Caco-2 (cell line): Measurements from ENCODE around the gene CFAP43. TPM values are rescaled to one million over a fixed set of nuclear protein-coding genes. Genes with fewer than 3 reads are reported as not detected.

Source experiments
- BruUV-seq: library from RNA; stranded (reverse); fragments of 400-500 nt; replicated peaks from 2 replicates; lab custom pipeline; 2021; lab: Mats Ljungman, UMichigan
- CTCF ChIA-PET: fragments of 300-600 bp; sonication (Branson Sonifier 250); formaldehyde crosslinking; loops from one replicate; lab custom pipeline; 2022; ENCODE audit warnings: antibody characterized with exemption; lab: Charles Lee
- POLR2A ChIA-PET: fragments of 300-600 bp; sonication (Branson Sonifier 250); formaldehyde crosslinking; loops from one replicate; lab custom pipeline; 2022; ENCODE audit warnings: antibody characterized with exemption; lab: Charles Lee
- DNase-seq, 2 experiments: peaks; one replicate each; pipeline versions ENCODE4 v3.0.0 to v3.0.0-alpha.2; 2020 to 2022
- H3K27me3 ChIP-seq: replicated peaks from 2 replicates; pipeline ENCODE4 v1.6.0; 2011; ENCODE audit warnings: low read length; ENCODE audit not compliant: control insufficient read depth, insufficient read depth
- H3K36me3 ChIP-seq: 2 replicates; pipeline ENCODE4 v1.5.1; 2011; ENCODE audit warnings: low read length; ENCODE audit not compliant: control insufficient read depth, insufficient read depth
- H3K4me1 ChIP-seq: fragments of 250-450 bp; sonication (Bioruptor Pico); 2 replicates; pipeline ENCODE4 v1.5.1; 2020; ENCODE audit warnings: mild to moderate bottlenecking
- H3K4me3 ChIP-seq: 2 replicates; pipeline ENCODE4 v1.5.1; 2011; ENCODE audit warnings: low read depth, mild to moderate bottlenecking, control low read depth, low read length
- H3K9me3 ChIP-seq: fragments of 250-450 bp; sonication (Bioruptor Pico); 2 replicates; pipeline ENCODE4 v1.5.1; 2020; ENCODE audit warnings: mild to moderate bottlenecking, moderate library complexity
- H3K27ac Mint-ChIP-seq: one replicate; pipeline ENCODE4 v1.8.0; 2022; ENCODE audit warnings: mixed read lengths; ENCODE audit not compliant: unreplicated experiment
- H3K27me3 Mint-ChIP-seq: one replicate; pipeline ENCODE4 v1.8.0; 2022; ENCODE audit warnings: mixed read lengths; ENCODE audit not compliant: insufficient read depth, unreplicated experiment
- H3K36me3 Mint-ChIP-seq: one replicate; pipeline ENCODE4 v1.8.0; 2022; ENCODE audit warnings: mild to moderate bottlenecking, mixed read lengths; ENCODE audit not compliant: insufficient read depth, unreplicated experiment
- H3K4me1 Mint-ChIP-seq: one replicate; pipeline ENCODE4 v1.8.0; 2022; ENCODE audit warnings: low read depth, mixed read lengths; ENCODE audit not compliant: unreplicated experiment
- H3K4me3 Mint-ChIP-seq: one replicate; pipeline ENCODE4 v1.8.0; 2022; ENCODE audit warnings: mild to moderate bottlenecking, moderate library complexity, mixed read lengths; ENCODE audit not compliant: unreplicated experiment
- H3K9me3 Mint-ChIP-seq: one replicate; pipeline ENCODE4 v1.8.0; 2022; ENCODE audit warnings: mixed read lengths; ENCODE audit not compliant: unreplicated experiment
- intact Hi-C: fragments of 100-400 bp; cut with micrococcal nuclease; formaldehyde crosslinking; loops from one replicate; pipeline ENCODE4 v1.10.0; 2022; ENCODE audit not compliant: unreplicated experiment
- total RNA-seq: library from RNA; stranded (reverse); gene quantifications from 2 replicates; pipeline ENCODE4 v1.2.3, GENCODE V29; 2022
- TF ChIP-seq, protein P1 (sequence below), 2 experiments: fragments of 200-600 bp in 1 of 2; IDR thresholded peaks; 1 replicate in 1 of 2; 2 replicates in 1 of 2; pipeline versions ENCODE4 v1.5.1 to v1.8.0; 2011 to 2022; ENCODE audit warnings: antibody characterized with exemption in 1 of 2, control low read depth in 1 of 2, inconsistent platforms in 1 of 2, low read depth in 1 of 2, low read length in 1 of 2, mild to moderate bottlenecking in 1 of 2, moderate library complexity in 1 of 2; ENCODE audit not compliant: insufficient read depth in 1 of 2, severe bottlenecking in 1 of 2, unreplicated experiment in 1 of 2

Gene CFAP43
- total RNA-seq, 1 experiment from 2014 or later = 0.52 TPM

DNA sequence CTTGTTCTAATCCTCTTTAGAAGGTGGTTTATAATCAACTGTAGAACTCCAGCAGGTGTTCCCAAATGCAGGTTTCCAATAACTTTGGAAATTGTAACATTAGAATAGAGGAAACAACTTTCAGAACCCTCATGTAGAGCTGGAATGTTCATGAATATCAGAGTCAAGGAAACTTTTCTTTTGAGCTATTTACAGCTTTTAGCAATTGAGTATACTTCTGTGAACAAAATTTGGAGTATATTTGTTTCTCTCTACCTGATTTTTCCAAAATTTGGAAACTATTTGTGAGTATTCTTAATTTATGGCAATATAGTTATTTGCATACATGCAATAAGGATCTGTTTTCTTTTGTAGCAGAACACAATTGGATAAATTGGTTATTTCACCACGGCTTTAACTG is 2.8 kb upstream of the CFAP43 start:
- no peak for DNase-seq
- Histone ChIP-seq H3K4me3 (no peak overlapping the region), H3K9me3 (no peaks in the 10 kb centered on the region), H3K36me3 (no peaks in the 10 kb centered on the region), H3K27me3 (no peaks in the 10 kb centered on the region), H3K4me1 (peaks cover 36% of the 10 kb centered on the region)
- Mint-ChIP-seq H3K27me3 (no peaks in the 10 kb centered on the region), H3K4me1 (peaks cover 29% of the 10 kb centered on the region), H3K9me3 (no peaks in the 10 kb centered on the region), H3K27ac (no peak overlapping the region), H3K4me3 (no peak overlapping the region), H3K36me3 (peaks cover 11% of the 10 kb centered on the region)
- ChIA-PET CTCF (no interaction called here), POLR2A (no interaction called here)
- no TSS peak for BruUV-seq
- TF ChIP-seq, protein P1, sequence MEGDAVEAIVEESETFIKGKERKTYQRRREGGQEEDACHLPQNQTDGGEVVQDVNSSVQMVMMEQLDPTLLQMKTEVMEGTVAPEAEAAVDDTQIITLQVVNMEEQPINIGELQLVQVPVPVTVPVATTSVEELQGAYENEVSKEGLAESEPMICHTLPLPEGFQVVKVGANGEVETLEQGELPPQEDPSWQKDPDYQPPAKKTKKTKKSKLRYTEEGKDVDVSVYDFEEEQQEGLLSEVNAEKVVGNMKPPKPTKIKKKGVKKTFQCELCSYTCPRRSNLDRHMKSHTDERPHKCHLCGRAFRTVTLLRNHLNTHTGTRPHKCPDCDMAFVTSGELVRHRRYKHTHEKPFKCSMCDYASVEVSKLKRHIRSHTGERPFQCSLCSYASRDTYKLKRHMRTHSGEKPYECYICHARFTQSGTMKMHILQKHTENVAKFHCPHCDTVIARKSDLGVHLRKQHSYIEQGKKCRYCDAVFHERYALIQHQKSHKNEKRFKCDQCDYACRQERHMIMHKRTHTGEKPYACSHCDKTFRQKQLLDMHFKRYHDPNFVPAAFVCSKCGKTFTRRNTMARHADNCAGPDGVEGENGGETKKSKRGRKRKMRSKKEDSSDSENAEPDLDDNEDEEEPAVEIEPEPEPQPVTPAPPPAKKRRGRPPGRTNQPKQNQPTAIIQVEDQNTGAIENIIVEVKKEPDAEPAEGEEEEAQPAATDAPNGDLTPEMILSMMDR (IDR thresholded peaks at IDR 0.05; ENCODE audit: insufficient read depth in 1 of 2, low read depth in 1 of 2, low read length in 1 of 2, severe bottlenecking in 1 of 2, unreplicated experiment in 1 of 2) = no peak
- intact Hi-C loops = no loop called here

DNA sequence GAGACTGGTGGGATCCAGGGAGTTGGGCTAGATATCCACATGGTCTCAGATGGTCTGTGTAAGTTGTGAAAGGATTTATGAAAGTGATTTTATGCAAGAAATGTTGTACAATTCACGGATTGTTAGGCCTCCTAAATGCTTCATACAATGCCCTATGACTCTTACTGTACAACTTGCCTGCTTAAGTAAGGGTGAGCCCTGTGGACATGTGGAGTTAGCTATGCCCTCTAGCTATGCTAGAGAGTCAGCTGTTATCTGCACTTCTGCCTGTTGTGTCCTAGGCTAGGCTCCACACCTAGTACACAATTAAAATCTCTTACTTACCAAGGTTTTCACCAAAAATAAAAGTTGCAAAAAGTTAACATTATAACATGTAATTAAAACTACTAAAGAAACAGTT is 1.7 kb upstream of the CFAP43 start:
- CTCF ChIA-PET = no interaction called here
- Mint-ChIP-seq H3K27ac (no peak overlapping the region), H3K36me3 (peaks cover 11% of the 10 kb centered on the region), H3K27me3 (no peaks in the 10 kb centered on the region), H3K4me3 (peak overlapping the region; percentile 88), H3K4me1 (peaks cover 29% of the 10 kb centered on the region), H3K9me3 (no peaks in the 10 kb centered on the region)
- intact Hi-C loops = no loop called here
- H3K36me3 ChIP-seq = no peaks in the 10 kb centered on the region
- H3K4me3 ChIP-seq = no peak overlapping the region
- no peak for DNase-seq
- H3K9me3 ChIP-seq = no peaks in the 10 kb centered on the region
- H3K27me3 ChIP-seq = no peaks in the 10 kb centered on the region
- H3K4me1 ChIP-seq = peaks cover 36% of the 10 kb centered on the region
- BruUV-seq = no TSS peak
- TF ChIP-seq, protein P1 (IDR thresholded peaks at IDR 0.05; ENCODE audit: insufficient read depth in 1 of 2, low read depth in 1 of 2, low read length in 1 of 2, severe bottlenecking in 1 of 2, unreplicated experiment in 1 of 2) = no peak
- POLR2A ChIA-PET = no interaction called here

DNA sequence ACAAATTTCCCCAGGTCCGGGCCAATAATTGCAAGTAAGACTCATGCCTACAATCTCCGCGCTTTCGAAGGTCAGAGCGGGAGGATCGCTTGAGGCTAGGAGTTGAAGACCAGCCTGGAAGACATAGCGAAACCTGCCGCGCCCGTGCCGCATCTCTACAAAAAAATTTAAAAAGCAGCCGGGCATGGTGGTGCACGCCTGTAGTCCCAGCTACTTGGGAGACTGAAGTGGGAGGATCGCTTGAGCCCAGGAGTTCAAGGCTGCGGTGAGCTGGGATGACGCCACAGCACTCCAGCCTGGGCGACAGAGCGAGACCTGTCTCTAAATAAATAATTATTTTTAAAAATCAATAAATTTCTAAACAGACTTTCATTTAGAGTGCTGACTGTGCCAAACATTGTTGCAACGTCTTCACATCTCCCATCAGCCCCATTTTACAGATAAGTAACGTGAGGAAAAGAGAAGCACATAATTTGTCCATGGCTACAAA is 494 bp upstream of the CFAP43 start:
- Mint-ChIP-seq H3K27me3 (no peaks in the 10 kb centered on the region), H3K4me3 (peak overlapping the region; percentile 88), H3K36me3 (peaks cover 11% of the 10 kb centered on the region), H3K27ac (peak overlapping the region; percentile 96), H3K9me3 (no peaks in the 10 kb centered on the region), H3K4me1 (peaks cover 26% of the 10 kb centered on the region)
- intact Hi-C loops = loop anchor here (1.0 kb wide), 2 partner anchors 21 to 37 kb away; partner anchors contain the start of gene GSTO2
- Histone ChIP-seq H3K9me3 (no peaks in the 10 kb centered on the region), H3K4me1 (peaks cover 33% of the 10 kb centered on the region), H3K36me3 (no peaks in the 10 kb centered on the region), H3K4me3 (peak overlapping the region; percentile 99), H3K27me3 (no peaks in the 10 kb centered on the region)
- no peak for DNase-seq
- no TSS peak for BruUV-seq
- TF ChIP-seq, protein P1 (IDR thresholded peaks at IDR 0.05; ENCODE audit: insufficient read depth in 1 of 2, low read depth in 1 of 2, low read length in 1 of 2, severe bottlenecking in 1 of 2, unreplicated experiment in 1 of 2) = no peak
- POLR2A ChIA-PET = interaction anchor here (1.5 kb wide), 1 partner anchor 22 kb away, joined by 5 read pairs; the partner anchor contains the start of gene GSTO1
- CTCF ChIA-PET = no interaction called here
